ENCODE results near the gene HBP1. TPM values are rescaled to one million over a fixed set of nuclear protein-coding genes. Genes with fewer than 3 reads are reported as not detected.

Gene HBP1
- total RNA-seq, 2 experiments from 2014 or later: 9.3 to 18.1 TPM

DNA sequence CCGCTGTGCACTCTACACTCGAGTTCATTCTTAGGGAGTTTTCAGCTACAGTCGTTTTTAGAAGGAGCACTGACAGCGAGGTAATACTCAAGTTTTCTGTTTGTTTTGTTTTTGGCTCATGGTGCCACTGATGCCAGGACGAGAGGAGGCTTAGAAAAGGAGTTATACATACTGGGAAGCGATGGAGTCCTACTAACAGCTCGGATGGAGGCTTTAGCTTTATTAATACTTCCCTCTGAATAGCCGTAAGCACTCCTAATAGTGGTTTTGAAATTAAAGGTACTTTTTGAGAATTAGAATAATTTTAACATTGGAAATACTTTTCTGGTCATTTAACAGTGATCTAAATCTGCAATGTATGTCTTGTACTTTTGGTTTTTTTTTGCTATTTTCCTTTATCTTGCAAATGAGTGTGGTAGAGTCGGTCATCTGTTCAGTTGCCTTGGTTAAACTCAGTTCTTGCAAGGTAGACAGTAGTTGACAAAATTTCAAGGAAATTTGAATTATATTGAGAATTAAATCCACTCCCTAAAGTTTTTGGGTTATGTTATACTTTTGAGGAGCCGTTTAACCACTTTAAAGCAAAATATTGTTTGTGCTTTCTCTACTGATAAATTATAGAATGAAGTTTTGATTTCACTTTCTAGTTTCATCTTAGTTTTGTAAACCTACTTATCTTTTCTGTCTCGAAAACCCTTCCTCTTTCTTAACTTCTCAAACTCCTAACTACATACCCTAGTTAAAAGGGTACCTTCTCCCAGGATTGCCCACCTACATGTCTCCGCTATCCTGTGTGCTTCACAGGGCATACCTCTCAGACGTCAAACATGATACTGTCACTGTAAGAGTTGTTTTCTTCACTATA is 1.5 kb downstream of the HBP1 start:
- H3K4me3 ChIP-seq (ENCODE audit: low read depth, low read length, poor library complexity, severe bottlenecking): peak overlapping the region; percentile 80
- no peak for DNase-seq (ENCODE audit: low spot score)
- ChIA-PET CTCF (ENCODE audit: unreplicated experiment) (no interaction called here), POLR2A (interaction anchor here (0.6 to 2.0 kb wide), 12 partner anchors 9 to 577 kb away, joined by 3 to 6 read pairs (median 4); partner anchors contain the start of genes COG5 and DUS4L)
- TSS peak; percentile 47 for BruUV-seq (replicated peaks)
- no peak for TF ChIP-seq EZH2phosphoT487 (IDR thresholded peaks at IDR 0.05; ENCODE audit: borderline replicate concordance, low read depth, low read length)
- TF ChIP-seq, protein P1, sequence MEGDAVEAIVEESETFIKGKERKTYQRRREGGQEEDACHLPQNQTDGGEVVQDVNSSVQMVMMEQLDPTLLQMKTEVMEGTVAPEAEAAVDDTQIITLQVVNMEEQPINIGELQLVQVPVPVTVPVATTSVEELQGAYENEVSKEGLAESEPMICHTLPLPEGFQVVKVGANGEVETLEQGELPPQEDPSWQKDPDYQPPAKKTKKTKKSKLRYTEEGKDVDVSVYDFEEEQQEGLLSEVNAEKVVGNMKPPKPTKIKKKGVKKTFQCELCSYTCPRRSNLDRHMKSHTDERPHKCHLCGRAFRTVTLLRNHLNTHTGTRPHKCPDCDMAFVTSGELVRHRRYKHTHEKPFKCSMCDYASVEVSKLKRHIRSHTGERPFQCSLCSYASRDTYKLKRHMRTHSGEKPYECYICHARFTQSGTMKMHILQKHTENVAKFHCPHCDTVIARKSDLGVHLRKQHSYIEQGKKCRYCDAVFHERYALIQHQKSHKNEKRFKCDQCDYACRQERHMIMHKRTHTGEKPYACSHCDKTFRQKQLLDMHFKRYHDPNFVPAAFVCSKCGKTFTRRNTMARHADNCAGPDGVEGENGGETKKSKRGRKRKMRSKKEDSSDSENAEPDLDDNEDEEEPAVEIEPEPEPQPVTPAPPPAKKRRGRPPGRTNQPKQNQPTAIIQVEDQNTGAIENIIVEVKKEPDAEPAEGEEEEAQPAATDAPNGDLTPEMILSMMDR (conservative IDR thresholded peaks at IDR 0.05; ENCODE audit: low read length): no peak; the same call in 1 of the 2 replicates
- no peaks in the 10 kb centered on the region for H4K20me1 ChIP-seq (ENCODE audit: insufficient read depth, low read length)
- H3K9me2 ChIP-seq (ENCODE audit: insufficient read depth, low read length): no peaks in the 10 kb centered on the region
- peak overlapping the region; percentile 93 for H3K4me2 ChIP-seq (ENCODE audit: low read length)
- H3K9me3 ChIP-seq (ENCODE audit: low read length): no peaks in the 10 kb centered on the region
- 0 out of 2 replicates have a peak, but pooled peaks cover 4% of the 10 kb centered on the region for H3K36me3 ChIP-seq (ENCODE audit: insufficient read depth, low read length)
- H3K79me2 ChIP-seq (ENCODE audit: insufficient read depth, low read depth, low read length): peaks cover 42% of the 10 kb centered on the region
- peak overlapping the region; percentile 87 for H2AFZ ChIP-seq (ENCODE audit: low read length)
- intact Hi-C loops (cut with micrococcal nuclease; ENCODE audit: unreplicated experiment): no loop called here
- H3K27ac ChIP-seq (ENCODE audit: low read depth, low read length, poor library complexity, severe bottlenecking): peak overlapping the region; percentile 70
- peaks cover 24% of the 10 kb centered on the region for H3K4me1 ChIP-seq (ENCODE audit: insufficient read depth, low read length, poor library complexity, severe bottlenecking)

DNA sequence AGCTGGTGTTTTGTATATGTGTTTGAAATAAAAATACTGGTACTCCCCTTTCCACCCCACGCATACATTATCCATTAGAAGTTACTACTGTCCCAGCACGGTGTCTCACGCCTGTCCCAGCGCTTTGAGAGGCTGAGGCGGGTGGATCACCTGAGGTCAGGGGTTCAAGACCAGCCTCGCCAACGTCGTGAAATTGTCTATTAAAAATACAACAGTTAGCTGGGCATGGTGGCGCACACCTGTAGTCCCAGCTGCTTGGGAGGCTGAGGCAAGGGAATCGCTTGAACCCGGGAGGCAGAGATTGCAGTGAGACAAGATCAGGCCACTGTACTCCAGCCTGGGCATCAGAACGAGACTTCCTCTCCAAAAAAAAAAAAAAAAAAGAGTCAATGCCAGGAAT is 2.7 kb downstream of the HBP1 start:
- POLR2A ChIA-PET: interaction anchor here (0.7 to 1.1 kb wide), 4 partner anchors 11 to 62 kb away, joined by 3 to 7 read pairs (median 3); no protein-coding TSS in a partner anchor
- H3K79me2 ChIP-seq (ENCODE audit: insufficient read depth, low read depth, low read length): peaks cover 42% of the 10 kb centered on the region
- intact Hi-C loops (cut with micrococcal nuclease; ENCODE audit: unreplicated experiment): no loop called here
- H3K36me3 ChIP-seq (ENCODE audit: insufficient read depth, low read length): 0 out of 2 replicates have a peak, but pooled peaks cover 4% of the 10 kb centered on the region
- H3K4me2 ChIP-seq (ENCODE audit: low read length): no peak overlapping the region
- no peak for TF ChIP-seq EZH2phosphoT487 (IDR thresholded peaks at IDR 0.05; ENCODE audit: borderline replicate concordance, low read depth, low read length)
- peaks cover 23% of the 10 kb centered on the region for H3K4me1 ChIP-seq (ENCODE audit: insufficient read depth, low read length, poor library complexity, severe bottlenecking)
- H4K20me1 ChIP-seq (ENCODE audit: insufficient read depth, low read length): no peaks in the 10 kb centered on the region
- BruUV-seq (replicated peaks): no TSS peak
- no peak overlapping the region for H3K27ac ChIP-seq (ENCODE audit: low read depth, low read length, poor library complexity, severe bottlenecking)
- no peak overlapping the region for H3K4me3 ChIP-seq (ENCODE audit: low read depth, low read length, poor library complexity, severe bottlenecking)
- no peaks in the 10 kb centered on the region for H3K9me2 ChIP-seq (ENCODE audit: insufficient read depth, low read length)
- no peaks in the 10 kb centered on the region for H3K9me3 ChIP-seq (ENCODE audit: low read length)
- DNase-seq (ENCODE audit: low spot score): no peak
- CTCF ChIA-PET (ENCODE audit: unreplicated experiment): no interaction called here
- H2AFZ ChIP-seq (ENCODE audit: low read length): no peak overlapping the region

DNA sequence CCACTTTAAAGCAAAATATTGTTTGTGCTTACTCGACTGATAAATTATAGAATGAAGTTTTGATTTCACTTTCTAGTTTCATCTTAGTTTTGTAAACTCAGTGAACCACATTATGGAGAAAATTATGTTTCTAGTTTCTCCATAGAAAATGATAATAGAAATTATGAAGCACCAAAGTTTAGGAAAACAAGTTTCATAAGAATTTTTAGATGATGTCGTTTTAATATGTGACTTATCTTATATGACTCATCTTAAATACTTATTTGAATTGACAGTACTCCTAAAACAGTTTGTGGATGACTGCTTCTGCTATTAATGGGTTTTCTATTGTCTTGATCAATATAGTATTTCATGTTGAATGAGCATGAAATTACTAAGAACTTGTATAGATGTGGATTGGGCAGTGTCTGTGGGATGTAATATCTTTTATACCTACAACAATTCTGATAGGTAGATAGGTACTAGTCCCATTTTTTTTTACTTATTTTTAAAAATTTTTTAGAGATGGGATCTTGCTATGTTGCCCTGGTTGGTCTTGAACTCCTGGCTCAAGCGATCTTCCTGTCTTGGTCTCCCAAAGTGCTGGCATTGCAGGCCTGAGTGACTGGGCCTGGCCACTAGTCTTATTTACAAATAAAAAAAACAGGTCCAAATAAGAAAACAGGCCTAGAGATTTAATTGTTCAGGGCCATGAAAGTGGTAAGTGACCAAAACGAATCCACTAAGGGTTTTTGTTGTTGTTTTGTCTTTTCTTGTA is 3.7 kb downstream of the HBP1 start:
- intact Hi-C loops (cut with micrococcal nuclease; ENCODE audit: unreplicated experiment): no loop called here
- no peak overlapping the region for H3K27ac ChIP-seq (ENCODE audit: low read depth, low read length, poor library complexity, severe bottlenecking)
- H3K9me2 ChIP-seq (ENCODE audit: insufficient read depth, low read length): no peaks in the 10 kb centered on the region
- H2AFZ ChIP-seq (ENCODE audit: low read length): no peak overlapping the region
- no peak for TF ChIP-seq EZH2phosphoT487 (IDR thresholded peaks at IDR 0.05; ENCODE audit: borderline replicate concordance, low read depth, low read length)
- TF ChIP-seq, protein P1 (conservative IDR thresholded peaks at IDR 0.05; ENCODE audit: low read length): no peak
- H4K20me1 ChIP-seq (ENCODE audit: insufficient read depth, low read length): peaks cover 5% of the 10 kb centered on the region; the same call in 1 of the 2 replicates
- DNase-seq (ENCODE audit: low spot score): no peak
- 0 out of 2 replicates have a peak, but pooled peaks cover 4% of the 10 kb centered on the region for H3K36me3 ChIP-seq (ENCODE audit: insufficient read depth, low read length)
- ChIA-PET POLR2A (interaction anchor here (0.6 to 1.1 kb wide), 3 partner anchors 10 to 308 kb away, joined by 3 to 7 read pairs (median 4); no protein-coding TSS in a partner anchor), CTCF (ENCODE audit: unreplicated experiment) (no interaction called here)
- H3K4me1 ChIP-seq (ENCODE audit: insufficient read depth, low read length, poor library complexity, severe bottlenecking): peaks cover 18% of the 10 kb centered on the region
- no peak overlapping the region for H3K4me3 ChIP-seq (ENCODE audit: low read depth, low read length, poor library complexity, severe bottlenecking)
- no peaks in the 10 kb centered on the region for H3K9me3 ChIP-seq (ENCODE audit: low read length)
- H3K79me2 ChIP-seq (ENCODE audit: insufficient read depth, low read depth, low read length): peaks cover 42% of the 10 kb centered on the region
- H3K4me2 ChIP-seq (ENCODE audit: low read length): no peak overlapping the region
- TSS peak; percentile 33 for BruUV-seq (replicated peaks)

Data from OCI-LY7 (cell line).